ENCODE data around the gene MICOS13.

MICOS13 gene

GRCh38 chr19:5700455-5701092 is 20.3 kb upstream of the MICOS13 start:
- ChIA-PET POLR2A (no interaction called here), CTCF (interaction anchor here (1.7 to 5.2 kb wide), 2 partner anchors 9 to 12 kb away, joined by 5 to 38 read pairs; partner anchors contain the start of gene RPL36)
- no peak for TF ChIP-seq CTCF (IDR thresholded peaks at IDR 0.05; ENCODE audit: insufficient read depth, low read length, missing control alignments)
- no peak overlapping the region for H3K4me3 ChIP-seq (ENCODE audit: low read depth, low read length)
- DNase-seq (ENCODE audit: low read depth, low spot score), result no peak

GRCh38 chr19:5698635-5699422 is 18.5 kb upstream of the MICOS13 start:
- no peak for TF ChIP-seq CTCF (IDR thresholded peaks at IDR 0.05; ENCODE audit: insufficient read depth, low read length, missing control alignments)
- POLR2A ChIA-PET, result interaction anchor here (1.1 to 1.7 kb wide), 3 partner anchors 8 to 9 kb away, joined by 4 to 5 read pairs (median 5); partner anchors contain the start of gene RPL36
- DNase-seq (ENCODE audit: low read depth, low spot score), result no peak
- H3K4me3 ChIP-seq (ENCODE audit: low read depth, low read length), result no peak overlapping the region
- CTCF ChIA-PET, result interaction anchor here (0.8 to 5.2 kb wide), 3 partner anchors 8 to 11 kb away, joined by 4 to 38 read pairs (median 5); partner anchors contain the start of gene RPL36

GRCh38 chr19:5697890-5698634 is 17.7 kb upstream of the MICOS13 start:
- TF ChIP-seq CTCF (IDR thresholded peaks at IDR 0.05; ENCODE audit: insufficient read depth, low read length, missing control alignments), result no peak
- H3K4me3 ChIP-seq (ENCODE audit: low read depth, low read length), result no peak overlapping the region
- DNase-seq (ENCODE audit: low read depth, low spot score), result no peak
- ChIA-PET CTCF (interaction anchor here (0.7 to 5.2 kb wide), 3 partner anchors 7 to 23 kb away, joined by 3 to 38 read pairs (median 4); partner anchors contain the start of genes CATSPERD and RPL36), POLR2A (interaction anchor here (1.1 to 1.7 kb wide), 2 partner anchors 7 to 8 kb away, joined by 4 to 5 read pairs; partner anchors contain the start of gene RPL36)

GRCh38 chr19:5697022-5697889 is 16.9 kb upstream of the MICOS13 start:
- no peak for TF ChIP-seq CTCF (IDR thresholded peaks at IDR 0.05; ENCODE audit: insufficient read depth, low read length, missing control alignments)
- H3K4me3 ChIP-seq (ENCODE audit: low read depth, low read length), result no peak overlapping the region
- ChIA-PET POLR2A (interaction anchor here (1.1 kb wide), 1 partner anchor 7 kb away, joined by 5 read pairs; the partner anchor contains the start of gene RPL36), CTCF (interaction anchor here (0.7 to 5.2 kb wide), 2 partner anchors 9 to 23 kb away, joined by 3 to 38 read pairs; partner anchors contain the start of genes CATSPERD and RPL36)
- DNase-seq (ENCODE audit: low read depth, low spot score), result no peak

GRCh38 chr19:5696196-5697021 is 16.1 kb upstream of the MICOS13 start:
- H3K4me3 ChIP-seq (ENCODE audit: low read depth, low read length), result no peak overlapping the region
- ChIA-PET POLR2A (interaction anchor here (0.9 kb wide), 1 partner anchor 22 kb away, joined by 3 read pairs; no protein-coding TSS in a partner anchor), CTCF (interaction anchor here (5.2 kb wide), 1 partner anchor 8 kb away, joined by 38 read pairs; the partner anchor contains the start of gene RPL36)
- DNase-seq (ENCODE audit: low read depth, low spot score), result no peak
- TF ChIP-seq CTCF (IDR thresholded peaks at IDR 0.05; ENCODE audit: insufficient read depth, low read length, missing control alignments), result no peak
